8988T (cell line): ENCODE measurements around the gene OR7A17.

Experiments used
- DNase-seq: peaks from one replicate; pipeline ENCODE4 v3.0.0; 2011

Gene OR7A17

DNA sequence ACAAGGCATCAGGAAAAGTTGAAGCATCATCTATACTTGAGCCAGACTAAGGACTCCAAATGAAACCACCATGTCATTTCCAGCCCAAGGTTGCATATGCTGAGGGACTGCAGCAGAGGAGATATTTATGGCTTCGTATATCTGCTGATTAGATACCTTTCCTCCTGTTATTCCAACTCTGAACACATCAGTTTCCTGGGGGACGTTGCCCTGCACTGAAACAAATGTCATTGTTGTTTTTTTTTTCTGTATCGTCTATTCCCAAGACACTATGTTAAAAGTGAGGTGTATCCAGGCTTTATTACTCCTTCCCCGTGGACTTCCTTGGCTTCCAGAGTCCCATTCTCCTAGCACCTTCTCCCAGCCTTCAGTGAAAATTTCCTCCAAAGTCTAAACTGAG lies at the start of gene OR7A17:
TSS of gene OR7A17 (minus strand) at position 101 of the 400 bp plus-strand sequence. CDS start 4,777 bp downstream, outside the sequence.
- no peak for DNase-seq

DNA sequence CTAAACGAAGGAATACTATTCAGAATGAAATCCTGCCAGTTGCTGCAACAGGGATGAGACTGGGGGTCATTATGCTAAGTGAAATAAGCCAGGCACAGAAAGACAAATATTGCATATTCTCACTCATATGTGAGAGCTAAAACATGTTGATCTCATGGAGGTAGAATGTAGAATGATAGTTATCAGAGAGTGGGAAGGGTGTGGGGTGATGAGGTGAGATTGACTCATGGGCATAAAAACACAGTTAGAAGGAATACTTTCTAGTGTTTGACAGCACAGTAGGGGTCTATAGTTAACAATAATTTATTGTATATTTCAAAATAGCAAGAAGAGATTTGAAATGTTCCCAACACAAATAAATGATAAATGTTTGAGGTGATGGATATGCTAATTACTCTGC lies 47.6 kb upstream of the OR7A17 start:
- DNase-seq: no peak

GRCh38 chr19:14916848-14917247 lies 30.9 kb upstream of the OR7A17 start:
- no peak for DNase-seq

DNA sequence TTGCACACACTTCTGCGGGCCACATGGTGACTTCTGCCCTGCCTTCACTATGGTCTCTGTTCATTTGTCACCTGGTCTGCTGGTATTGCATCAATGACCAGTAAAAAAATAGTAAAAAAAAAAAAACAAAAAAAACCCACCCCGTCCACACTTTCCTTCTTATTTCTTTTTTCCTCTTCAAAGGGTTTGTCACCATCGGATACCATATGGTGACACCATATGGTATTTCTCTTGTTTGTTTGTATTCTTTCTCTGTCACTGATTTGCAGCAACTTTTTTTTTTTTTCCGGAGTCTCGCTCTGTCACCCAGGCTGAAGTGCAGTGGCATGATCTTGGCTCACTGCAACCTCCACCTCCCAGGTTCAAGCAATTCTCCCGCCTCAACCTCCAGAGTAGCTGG lies 29.2 kb upstream of the OR7A17 start:
- DNase-seq: no peak

- DNase-seq: no peak
These were observed 20.8 kb upstream of the OR7A17 start for GRCh38 chr19:14906711-14907110.

DNA sequence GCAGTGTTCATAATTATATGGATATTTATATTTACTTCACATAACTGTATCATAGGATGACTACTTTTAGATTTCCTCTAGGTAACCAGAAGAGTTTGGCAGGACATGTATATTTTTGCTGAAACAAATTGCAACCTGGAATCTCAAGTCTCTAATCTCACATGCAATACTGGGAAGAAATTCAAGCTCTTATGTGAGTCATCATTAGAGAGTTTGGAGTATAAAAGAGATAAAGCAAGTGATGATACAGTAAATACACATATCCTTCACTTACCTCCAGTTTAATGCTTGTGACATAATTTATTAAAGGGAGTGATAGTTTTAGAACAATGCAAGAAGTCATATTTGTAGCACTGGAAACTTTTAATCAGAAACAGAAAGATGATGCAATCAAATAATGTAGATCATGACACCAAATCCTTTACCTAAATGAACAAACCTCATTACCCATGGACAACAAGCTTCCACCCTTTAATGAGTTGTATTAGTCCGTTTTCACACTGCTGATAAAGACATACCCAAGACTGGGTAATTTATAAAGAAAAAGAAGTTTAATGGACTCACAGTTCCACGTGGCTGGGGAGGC lies 15.8 kb upstream of the OR7A17 start:
- DNase-seq: no peak

DNA sequence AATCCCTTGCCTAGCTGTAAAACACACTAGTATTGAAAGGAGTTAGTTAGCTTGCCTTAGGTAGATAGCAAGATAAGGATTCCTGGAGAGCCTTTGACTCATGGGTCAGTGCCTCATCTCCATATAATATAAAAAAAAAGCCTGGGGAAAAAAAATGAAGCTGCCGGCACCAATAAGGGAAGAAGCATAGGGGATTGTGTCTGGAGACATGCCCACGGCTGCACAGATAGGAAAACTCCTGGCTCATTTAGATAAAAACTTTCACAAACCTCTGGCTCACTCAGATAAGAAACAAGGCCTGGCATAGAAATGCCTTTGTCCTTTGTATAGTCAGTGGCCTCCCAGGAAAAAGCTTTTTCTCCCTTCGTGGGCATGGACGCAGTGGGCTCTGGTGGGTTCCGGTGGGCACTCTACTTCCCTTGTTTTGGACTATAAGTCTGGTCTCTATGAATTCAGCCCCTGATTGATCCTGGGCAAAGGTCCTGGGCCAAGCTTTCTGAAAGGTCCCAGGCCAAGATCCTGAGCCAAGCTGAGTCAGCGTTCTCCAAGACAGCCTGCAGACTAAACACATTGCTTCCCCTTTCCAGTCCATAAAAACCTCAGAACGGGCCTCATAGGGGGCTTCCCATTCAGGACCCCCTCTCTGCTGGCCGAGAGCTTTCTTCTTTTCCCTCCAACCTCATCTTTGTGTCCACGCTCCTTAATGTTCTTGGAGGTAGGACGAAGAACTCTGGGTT lies 4.9 kb upstream of the OR7A17 start:
- no peak for DNase-seq

DNA sequence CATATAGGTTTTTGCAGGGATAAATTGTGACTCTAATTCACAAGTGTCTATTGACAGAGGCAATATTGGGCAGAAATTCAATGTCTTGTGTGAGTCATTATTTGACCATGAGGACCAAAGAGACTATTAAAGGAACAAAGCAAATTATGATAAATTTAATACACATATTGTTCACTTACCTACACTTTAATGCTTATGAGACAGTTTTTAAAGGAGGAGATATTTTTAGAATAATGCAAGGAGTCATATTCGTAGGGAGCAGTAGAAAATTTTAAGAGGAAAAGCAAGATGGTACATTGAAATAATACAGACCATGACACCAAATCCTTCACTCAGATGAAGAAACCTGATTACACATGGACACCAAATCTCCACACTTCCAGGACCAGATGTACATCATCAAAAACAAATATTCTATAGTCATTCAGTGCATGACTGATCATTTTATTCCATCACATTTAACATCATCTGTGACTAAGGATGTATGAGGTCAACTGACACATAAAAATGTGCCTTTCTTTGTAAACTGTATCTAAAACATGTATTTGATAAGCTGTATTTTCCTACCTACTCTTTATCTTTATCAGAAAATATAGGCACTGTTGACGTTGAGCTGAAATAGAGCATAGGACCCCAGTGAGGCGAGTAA lies 4.2 kb upstream of the OR7A17 start:
- DNase-seq: no peak

DNA sequence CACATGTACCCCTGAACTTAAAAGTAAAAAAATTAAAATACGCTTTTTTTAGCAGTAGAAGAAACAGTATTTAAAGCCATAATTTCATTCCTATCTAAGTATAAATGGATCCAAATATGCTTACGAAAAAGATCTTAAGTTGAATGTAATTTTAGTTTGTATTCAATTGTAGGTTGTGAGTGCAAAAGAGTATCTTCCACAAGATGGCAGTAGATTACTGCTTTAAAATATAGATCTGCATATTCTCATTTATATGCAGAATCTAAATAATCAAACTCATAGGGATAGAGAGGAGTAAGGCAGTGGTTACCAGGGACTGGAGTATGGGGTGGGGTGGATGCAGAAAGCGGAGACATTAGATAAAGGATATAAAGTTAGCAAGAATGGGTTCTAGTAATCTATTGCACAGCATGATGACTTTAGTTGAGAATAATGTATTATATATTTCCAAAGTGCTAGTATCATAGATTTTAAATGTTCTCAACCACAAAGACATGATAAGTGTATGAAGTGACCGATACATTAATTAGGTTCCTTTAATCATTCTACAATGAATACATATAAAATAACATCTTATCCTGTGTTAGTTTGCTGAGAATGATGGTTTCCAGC lies 14.2 kb downstream of the OR7A17 start:
- DNase-seq: no peak

DNA sequence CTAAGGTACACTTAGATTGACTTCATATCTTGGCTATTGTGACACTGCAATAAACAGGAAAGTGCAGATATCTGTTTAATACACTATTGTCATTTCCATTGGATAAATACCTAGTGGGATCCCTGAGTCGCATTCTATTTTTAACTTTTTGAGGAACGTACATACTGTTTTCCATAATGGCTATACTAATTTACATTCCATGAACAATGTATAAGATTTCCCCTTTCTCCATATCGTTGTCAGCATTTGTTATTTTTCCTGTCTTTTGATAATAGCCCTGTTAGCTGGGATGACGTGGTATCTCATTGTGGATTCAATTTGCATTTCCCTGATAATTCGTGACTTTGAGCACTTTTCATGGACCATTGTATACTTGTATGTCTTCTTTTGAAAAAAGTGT lies 17.4 kb downstream of the OR7A17 start:
- no peak for DNase-seq

DNA sequence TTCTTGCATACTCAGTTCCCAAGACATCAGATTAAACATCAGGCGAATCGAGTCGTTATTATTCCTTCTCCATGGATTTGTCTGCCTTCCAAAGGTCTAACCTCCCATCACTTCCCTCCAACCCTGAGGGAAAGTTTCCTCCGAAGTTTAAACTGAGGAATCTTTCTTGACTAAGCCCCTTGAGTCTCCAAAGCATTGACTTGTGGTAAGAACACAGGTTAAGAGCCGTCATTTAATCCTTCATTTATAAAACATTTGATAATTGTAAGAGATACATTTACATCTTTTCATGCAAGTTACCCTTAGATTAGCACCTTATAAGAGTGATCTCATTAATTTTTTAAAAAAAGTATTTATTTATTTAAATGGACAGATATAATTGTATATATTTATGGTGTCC lies 37.1 kb downstream of the OR7A17 start, which contains the start of gene OR7A10:
TSS of gene OR7A10 (minus strand) at position 101 of the 400 bp plus-strand sequence. CDS start 7,045 bp downstream, outside the sequence.
- no peak for DNase-seq

- no peak for DNase-seq
These were observed 42.4 kb downstream of the OR7A17 start for GRCh38 chr19:14843578-14843977.

DNA sequence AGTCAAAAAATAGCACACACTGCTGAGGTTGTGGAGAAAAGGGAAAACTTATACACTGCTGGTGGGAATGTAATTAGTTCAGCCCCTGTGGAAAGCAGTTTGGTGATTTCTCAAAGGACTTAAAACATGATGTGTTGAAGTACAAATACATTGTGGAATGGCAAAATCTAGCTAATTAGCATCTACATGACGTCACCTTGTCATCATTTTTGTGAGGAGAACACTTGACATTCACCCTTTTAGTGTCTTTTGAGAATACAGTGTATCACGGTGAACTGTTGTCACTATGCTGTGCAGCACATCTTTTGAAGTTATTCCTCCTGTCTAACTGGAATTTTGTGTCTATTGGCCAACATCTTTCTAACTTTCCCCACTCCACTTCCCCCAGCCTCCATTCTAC lies 42.8 kb downstream of the OR7A17 start:
- DNase-seq: no peak

GRCh38 chr19:14840206-14840605 lies 45.7 kb downstream of the OR7A17 start:
- DNase-seq: no peak

- no peak for DNase-seq
These were observed 48.5 kb downstream of the OR7A17 start for GRCh38 chr19:14837391-14837790.

GRCh38 chr19:14835011-14835410 lies 50.9 kb downstream of the OR7A17 start, which contains the start of the genes OR7A5 and OR7C1:
OR7A5 (minus strand) TSS chr19:14835185; CDS start chr19:14828241, 6,944 bp downstream.
OR7C1 (minus strand) TSS chr19:14835185; CDS start chr19:14800136, 35,049 bp downstream.
- DNase-seq: no peak

GRCh38 chr19:14830702-14831101 lies 55.2 kb downstream of the OR7A17 start:
- DNase-seq: no peak
